OCI-LY3 (cell line): ENCODE measurements around the gene OPCML.

ENCODE experiments used
- H2AFZ ChIP-seq: fragments of 200-600, 300-600 bp; shearing (Covaris generic); 2 replicates; pipeline ENCODE4 v1.6.0; 2014; ENCODE audit warnings: antibody characterized with exemption, low read depth, low read length
- H3K27ac ChIP-seq: fragments of 200-600, 300-600 bp; sonication (generic); 2 replicates; pipeline ENCODE4 v1.5.1; 2014; ENCODE audit warnings: mild to moderate bottlenecking, low read length, moderate library complexity, mixed read lengths
- H3K27me3 ChIP-seq: fragments of 200-600, 300-600 bp; sonication (generic); 2 replicates; pipeline ENCODE4 v1.6.1; 2014; ENCODE audit warnings: low read depth, low read length, mixed read lengths
- H3K36me3 ChIP-seq: fragments of 200-600, 300-600 bp; sonication (generic); replicated peaks from 2 replicates; pipeline ENCODE3; 2014; ENCODE audit warnings: low read depth, low read length, mixed read lengths
- H3K4me1 ChIP-seq: fragments of 300-600, 200-600 bp; sonication (generic); 2 replicates; pipeline ENCODE4 v1.6.1; 2014; ENCODE audit warnings: low read length, mixed read lengths
- H3K4me2 ChIP-seq: fragments of 200-600, 300-600 bp; sonication (generic); 2 replicates; pipeline ENCODE4 v1.6.1; 2014; ENCODE audit warnings: low read length, mixed read lengths
- H3K4me3 ChIP-seq: fragments of 300-600, 200-600 bp; sonication (generic); 2 replicates; pipeline ENCODE4 v1.5.1; 2014; ENCODE audit warnings: antibody characterized with exemption, mild to moderate bottlenecking, low read length, moderate library complexity
- H3K79me2 ChIP-seq: fragments of 300-600, 200-600 bp; shearing (Covaris generic); 2 replicates; pipeline ENCODE4 v1.6.1; 2014; ENCODE audit warnings: mild to moderate bottlenecking, low read length, mixed read lengths
- H3K9ac ChIP-seq: fragments of 300-600, 200-600 bp; shearing (Covaris generic); 2 replicates; pipeline ENCODE4 v1.6.0; 2014; ENCODE audit warnings: mild to moderate bottlenecking, low read length, moderate library complexity
- H3K9me3 ChIP-seq: fragments of 200-600, 300-600 bp; shearing (Covaris generic); 2 replicates; pipeline ENCODE4 v1.6.1; 2014; ENCODE audit warnings: low read length, mixed read lengths; ENCODE audit not compliant: insufficient read depth
- H4K20me1 ChIP-seq: fragments of 200-600, 300-600 bp; sonication (generic); 2 replicates; pipeline ENCODE4 v1.6.1; 2016; ENCODE audit warnings: low read length, mixed read lengths; ENCODE audit not compliant: insufficient read depth
- EZH2phosphoT487 ChIP-seq: fragments of 200-600 bp; shearing (Covaris generic); IDR thresholded peaks from 2 replicates; pipeline ENCODE4 v1.6.1; 2018; ENCODE audit warnings: antibody characterized with exemption, mixed run types, low read depth
- TF ChIP-seq, protein P1 (sequence below): fragments of 200-600, 300-600 bp; sonication (generic); IDR thresholded peaks from 2 replicates; pipeline ENCODE4 v1.5.1; 2014; ENCODE audit warnings: antibody characterized with exemption, low read length, low read depth

OPCML gene

GRCh38 chr11:132959693-132960092, 572.6 kb downstream of the OPCML start:
- no peaks in the 10 kb centered on the region for H3K4me1 ChIP-seq
- H3K9ac ChIP-seq, result no peak overlapping the region
- H3K27me3 ChIP-seq, result no peaks in the 10 kb centered on the region
- no peak overlapping the region for H3K4me3 ChIP-seq
- no peaks in the 10 kb centered on the region for H4K20me1 ChIP-seq
- H3K9me3 ChIP-seq, result no peaks in the 10 kb centered on the region
- no peak overlapping the region for H2AFZ ChIP-seq
- TF ChIP-seq, protein P1, sequence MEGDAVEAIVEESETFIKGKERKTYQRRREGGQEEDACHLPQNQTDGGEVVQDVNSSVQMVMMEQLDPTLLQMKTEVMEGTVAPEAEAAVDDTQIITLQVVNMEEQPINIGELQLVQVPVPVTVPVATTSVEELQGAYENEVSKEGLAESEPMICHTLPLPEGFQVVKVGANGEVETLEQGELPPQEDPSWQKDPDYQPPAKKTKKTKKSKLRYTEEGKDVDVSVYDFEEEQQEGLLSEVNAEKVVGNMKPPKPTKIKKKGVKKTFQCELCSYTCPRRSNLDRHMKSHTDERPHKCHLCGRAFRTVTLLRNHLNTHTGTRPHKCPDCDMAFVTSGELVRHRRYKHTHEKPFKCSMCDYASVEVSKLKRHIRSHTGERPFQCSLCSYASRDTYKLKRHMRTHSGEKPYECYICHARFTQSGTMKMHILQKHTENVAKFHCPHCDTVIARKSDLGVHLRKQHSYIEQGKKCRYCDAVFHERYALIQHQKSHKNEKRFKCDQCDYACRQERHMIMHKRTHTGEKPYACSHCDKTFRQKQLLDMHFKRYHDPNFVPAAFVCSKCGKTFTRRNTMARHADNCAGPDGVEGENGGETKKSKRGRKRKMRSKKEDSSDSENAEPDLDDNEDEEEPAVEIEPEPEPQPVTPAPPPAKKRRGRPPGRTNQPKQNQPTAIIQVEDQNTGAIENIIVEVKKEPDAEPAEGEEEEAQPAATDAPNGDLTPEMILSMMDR, result no peak
- no peak for TF ChIP-seq EZH2phosphoT487
- H3K4me2 ChIP-seq, result no peak overlapping the region
- H3K79me2 ChIP-seq, result no peaks in the 10 kb centered on the region
- no peaks in the 10 kb centered on the region for H3K36me3 ChIP-seq
- H3K27ac ChIP-seq, result no peak overlapping the region

DNA sequence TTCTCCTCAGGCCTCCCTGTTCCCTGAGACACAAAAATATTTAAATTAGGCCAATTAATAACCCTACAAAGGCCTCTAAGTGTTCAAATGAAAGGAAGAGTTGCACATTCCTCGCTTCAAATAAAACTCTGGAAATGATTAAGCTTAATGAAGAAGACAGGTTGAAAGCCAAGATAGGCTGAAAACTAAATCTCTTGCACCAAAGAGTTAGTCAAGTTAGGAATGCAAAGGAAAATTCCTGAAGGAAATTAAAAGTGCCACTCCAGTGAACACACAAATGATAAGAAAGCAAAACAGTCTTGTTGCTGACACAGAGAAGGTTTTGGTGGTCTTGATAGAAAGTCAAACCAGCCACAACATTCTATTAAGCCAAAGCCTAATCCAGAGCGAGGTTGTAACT, 574.4 kb downstream of the OPCML start:
- Histone ChIP-seq H2AFZ (no peak overlapping the region), H3K27me3 (no peaks in the 10 kb centered on the region), H3K4me2 (no peak overlapping the region), H3K4me3 (no peak overlapping the region), H3K9me3 (no peaks in the 10 kb centered on the region), H3K79me2 (no peaks in the 10 kb centered on the region), H3K36me3 (no peaks in the 10 kb centered on the region), H3K27ac (no peak overlapping the region), H4K20me1 (no peaks in the 10 kb centered on the region), H3K4me1 (no peaks in the 10 kb centered on the region), H3K9ac (no peak overlapping the region)
- no peak for TF ChIP-seq EZH2phosphoT487
- TF ChIP-seq, protein P1, result no peak

- Histone ChIP-seq H3K9ac (no peak overlapping the region), H3K27me3 (no peaks in the 10 kb centered on the region), H3K79me2 (no peaks in the 10 kb centered on the region), H3K9me3 (no peaks in the 10 kb centered on the region), H3K4me3 (no peak overlapping the region), H4K20me1 (no peaks in the 10 kb centered on the region), H2AFZ (no peak overlapping the region), H3K4me2 (no peak overlapping the region), H3K4me1 (no peaks in the 10 kb centered on the region), H3K36me3 (no peaks in the 10 kb centered on the region), H3K27ac (no peak overlapping the region)
- TF ChIP-seq, protein P1, result no peak
- TF ChIP-seq EZH2phosphoT487, result no peak
Observed at GRCh38 chr11:132948252-132948651, 584.0 kb downstream of the OPCML start.

DNA sequence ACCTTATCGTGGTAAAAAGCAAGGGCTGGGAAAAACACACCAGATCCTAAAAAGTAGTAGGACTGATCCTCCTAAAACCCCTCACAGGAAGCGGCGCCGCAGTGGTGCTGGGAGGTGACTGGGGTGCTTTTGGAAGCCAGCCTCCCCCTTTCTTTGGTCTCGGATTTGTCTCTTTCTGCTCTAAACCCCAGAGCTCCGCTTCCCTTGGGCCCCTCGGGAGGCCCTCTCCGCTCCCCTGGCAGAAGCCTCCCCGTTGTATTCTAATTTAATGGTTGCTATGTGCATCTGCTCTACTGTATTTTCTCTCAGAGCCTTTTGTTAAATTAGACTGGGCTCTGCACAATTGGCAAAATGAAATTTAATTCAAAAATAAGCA, 587.7 kb downstream of the OPCML start:
- H3K27ac ChIP-seq, result no peak overlapping the region
- no peaks in the 10 kb centered on the region for H4K20me1 ChIP-seq
- H3K4me2 ChIP-seq, result no peak overlapping the region
- no peak overlapping the region for H2AFZ ChIP-seq
- no peaks in the 10 kb centered on the region for H3K79me2 ChIP-seq
- TF ChIP-seq, protein P1, result no peak
- TF ChIP-seq EZH2phosphoT487, result no peak
- no peaks in the 10 kb centered on the region for H3K9me3 ChIP-seq
- no peak overlapping the region for H3K9ac ChIP-seq
- H3K4me3 ChIP-seq, result no peak overlapping the region
- H3K27me3 ChIP-seq, result no peaks in the 10 kb centered on the region
- H3K36me3 ChIP-seq, result no peaks in the 10 kb centered on the region
- H3K4me1 ChIP-seq, result no peaks in the 10 kb centered on the region
